GM19463 (cell line): ENCODE measurements around the gene SHISA7.
"Not testable (repeated sequence)": the region's sequence is repeated elsewhere in the genome, so short reads cannot be mapped to it uniquely, and the experiment has no call there.

Source experiments
- ATAC-seq: cut with Tn5 transposase; IDR thresholded peaks from one replicate; pipeline ENCODE4 v1.9.1; 2021; ENCODE audit warnings: mild to moderate bottlenecking, moderate library complexity; ENCODE audit not compliant: unreplicated experiment

The SHISA7 gene

GRCh38 chr19:55448175-55448490 lies 5.0 kb upstream of the SHISA7 start:
- ATAC-seq, result not testable (repeated sequence)

- no peak for ATAC-seq
Measured at GRCh38 chr19:55447421-55448174, 4.5 kb upstream of the SHISA7 start.

- no peak for ATAC-seq
Measured at GRCh38 chr19:55446060-55446459, 3.0 kb upstream of the SHISA7 start.

GRCh38 chr19:55444646-55445045 lies 1.5 kb upstream of the SHISA7 start:
- no peak for ATAC-seq

- ATAC-seq, result no peak
Measured at GRCh38 chr19:55443824-55444480, 852 bp upstream of the SHISA7 start.

- ATAC-seq, result no peak
Measured at GRCh38 chr19:55442372-55442961, 633 bp downstream of the SHISA7 start.

- ATAC-seq, result no peak
Measured at GRCh38 chr19:55441692-55442321, 1.3 kb downstream of the SHISA7 start.

GRCh38 chr19:55441319-55441691 lies 1.8 kb downstream of the SHISA7 start:
- no peak for ATAC-seq

- ATAC-seq, result no peak
Measured at GRCh38 chr19:55440411-55441105, 2.5 kb downstream of the SHISA7 start.

GRCh38 chr19:55439052-55439451 lies 4.0 kb downstream of the SHISA7 start:
- ATAC-seq, result no peak

GRCh38 chr19:55437410-55437809 lies 5.7 kb downstream of the SHISA7 start:
- ATAC-seq, result no peak

- no peak for ATAC-seq
Measured at GRCh38 chr19:55436847-55437246, 6.3 kb downstream of the SHISA7 start.

GRCh38 chr19:55435020-55435419 lies 8.1 kb downstream of the SHISA7 start:
- no peak for ATAC-seq

GRCh38 chr19:55434356-55434919 lies 8.7 kb downstream of the SHISA7 start:
- ATAC-seq, result no peak

GRCh38 chr19:55433292-55433691 lies 9.8 kb downstream of the SHISA7 start:
- no peak for ATAC-seq

GRCh38 chr19:55432241-55432959 lies 10.7 kb downstream of the SHISA7 start:
- no peak for ATAC-seq

GRCh38 chr19:55431183-55431582 lies 11.9 kb downstream of the SHISA7 start:
- no peak for ATAC-seq

- ATAC-seq, result no peak
Measured at GRCh38 chr19:55426042-55426441, 17.1 kb downstream of the SHISA7 start.

- ATAC-seq, result no peak
Measured at GRCh38 chr19:55424518-55424917, 18.6 kb downstream of the SHISA7 start.
